GM18951 (cell line): Measurements from ENCODE around the gene LIN28A.

Experiments
- POLR2A ChIP-seq: IDR thresholded peaks from 4 replicates; pipeline ENCODE4 v1.6.1; 2011; ENCODE audit warnings: mild to moderate bottlenecking; ENCODE audit not compliant: insufficient read length, insufficient read depth; ENCODE audit errors: extremely low read depth
- in situ Hi-C: fragments of 300-500 bp; cut with MboI; formaldehyde crosslinking; loops from one replicate; pipeline ENCODE4 v1.12.0; 2022; ENCODE audit warnings: low sequenced_read_pairs, mixed read lengths, inconsistent platforms; ENCODE audit not compliant: unreplicated experiment

The LIN28A gene

DNA sequence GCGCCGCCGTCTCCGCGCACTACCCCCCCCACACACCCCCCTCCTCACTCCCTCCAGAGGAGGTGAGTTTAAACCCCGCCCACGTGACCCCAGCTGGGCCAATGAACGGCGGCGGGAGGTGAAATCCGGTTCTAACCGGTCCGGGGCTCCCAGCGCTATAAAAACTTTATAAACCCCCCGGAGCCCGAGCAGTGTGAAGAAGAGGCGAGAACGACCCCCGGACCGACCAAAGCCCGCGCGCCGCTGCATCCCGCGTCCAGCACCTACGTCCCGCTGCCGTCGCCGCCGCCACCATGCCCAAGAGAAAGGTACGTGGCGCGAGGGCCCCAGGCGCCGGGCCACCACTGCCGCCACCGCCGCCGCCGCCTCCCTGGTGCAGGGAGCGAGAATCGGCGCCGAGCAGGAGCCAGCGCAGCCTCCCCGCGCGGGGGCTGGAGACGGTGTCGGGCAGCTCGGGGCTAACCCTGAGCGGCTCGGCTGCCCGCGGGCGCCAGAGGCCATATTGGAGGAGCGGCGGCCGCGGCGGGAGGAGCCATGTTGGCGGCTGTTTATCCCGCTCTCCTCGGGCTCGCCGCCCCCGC, 61.8 kb downstream of the LIN28A start, which contains the start of gene HMGN2:
Gene HMGN2, plus strand, starts transcription at position 121 of the 581 bp plus-strand sequence. Its CDS starts 173 bp downstream, at position 294.
- in situ Hi-C loops, result no loop called here
- TF ChIP-seq POLR2A, result peak; percentile 91

- TF ChIP-seq POLR2A, result no peak
- in situ Hi-C loops, result no loop called here
Measured at GRCh38 chr1:26472901-26473845, 62.6 kb downstream of the LIN28A start.

DNA sequence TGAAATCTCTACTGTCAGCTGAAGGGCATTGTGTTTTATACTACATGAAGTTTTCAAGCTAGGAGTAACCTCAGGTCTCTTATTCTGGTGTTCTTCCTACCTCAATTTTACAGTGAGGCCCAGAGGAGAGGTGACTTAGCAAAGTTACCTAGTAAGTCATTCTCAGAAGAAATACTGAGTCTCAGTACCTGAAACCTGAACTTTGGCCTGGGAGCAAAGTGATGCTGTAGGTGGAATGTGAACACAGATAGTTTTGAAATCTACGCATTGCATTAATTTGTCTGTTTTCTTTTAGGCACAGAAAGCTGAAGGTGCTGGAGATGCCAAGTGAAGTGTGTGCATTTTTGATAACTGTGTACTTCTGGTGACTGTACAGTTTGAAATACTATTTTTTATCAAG, 64.2 kb downstream of the LIN28A start:
- in situ Hi-C loops, result no loop called here

DNA sequence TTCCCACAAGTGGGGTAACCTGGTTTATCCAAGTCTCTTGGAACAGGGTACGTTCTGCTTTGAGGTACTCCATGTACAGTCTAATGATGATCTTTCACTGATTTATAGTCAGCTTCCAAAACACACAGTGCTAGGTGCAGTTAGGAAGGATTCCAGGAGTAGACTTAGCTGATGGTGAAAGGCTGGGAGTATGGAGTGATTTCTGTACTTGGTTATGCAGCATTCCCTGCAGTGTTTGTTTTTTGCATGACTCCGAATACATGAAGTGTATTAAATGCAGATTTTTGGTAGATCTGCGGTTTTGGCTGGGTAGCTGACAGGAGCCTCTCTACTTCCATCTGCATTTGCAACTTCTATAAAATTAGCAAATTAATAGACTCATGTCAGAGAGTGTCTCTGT, 65.4 kb downstream of the LIN28A start:
- in situ Hi-C loops, result no loop called here
- TF ChIP-seq POLR2A, result no peak

More for the DNA sequence above, 64.2 kb downstream of the LIN28A start:
- TF ChIP-seq POLR2A, result no peak

DNA sequence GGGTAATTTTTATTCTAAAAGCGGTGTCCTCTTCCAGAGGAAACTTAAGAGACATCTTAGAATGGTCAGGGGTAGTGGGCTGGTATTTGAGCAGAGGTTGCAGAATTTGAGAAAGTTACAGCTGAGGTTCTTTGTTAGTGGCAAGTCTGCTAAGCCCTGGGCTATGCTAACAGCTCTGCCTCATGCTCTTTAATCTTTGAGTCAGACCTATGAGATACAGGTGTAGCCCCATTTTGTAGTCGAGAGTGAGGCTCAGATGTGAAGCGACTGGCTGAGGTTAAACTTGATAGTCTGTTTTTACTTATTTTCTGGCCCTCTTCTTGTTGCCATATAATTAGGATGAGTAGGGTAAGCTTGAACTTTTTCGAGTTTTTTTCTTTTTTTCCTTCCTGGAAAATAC, 66.3 kb downstream of the LIN28A start:
- in situ Hi-C loops, result no loop called here
- TF ChIP-seq POLR2A, result no peak

DNA sequence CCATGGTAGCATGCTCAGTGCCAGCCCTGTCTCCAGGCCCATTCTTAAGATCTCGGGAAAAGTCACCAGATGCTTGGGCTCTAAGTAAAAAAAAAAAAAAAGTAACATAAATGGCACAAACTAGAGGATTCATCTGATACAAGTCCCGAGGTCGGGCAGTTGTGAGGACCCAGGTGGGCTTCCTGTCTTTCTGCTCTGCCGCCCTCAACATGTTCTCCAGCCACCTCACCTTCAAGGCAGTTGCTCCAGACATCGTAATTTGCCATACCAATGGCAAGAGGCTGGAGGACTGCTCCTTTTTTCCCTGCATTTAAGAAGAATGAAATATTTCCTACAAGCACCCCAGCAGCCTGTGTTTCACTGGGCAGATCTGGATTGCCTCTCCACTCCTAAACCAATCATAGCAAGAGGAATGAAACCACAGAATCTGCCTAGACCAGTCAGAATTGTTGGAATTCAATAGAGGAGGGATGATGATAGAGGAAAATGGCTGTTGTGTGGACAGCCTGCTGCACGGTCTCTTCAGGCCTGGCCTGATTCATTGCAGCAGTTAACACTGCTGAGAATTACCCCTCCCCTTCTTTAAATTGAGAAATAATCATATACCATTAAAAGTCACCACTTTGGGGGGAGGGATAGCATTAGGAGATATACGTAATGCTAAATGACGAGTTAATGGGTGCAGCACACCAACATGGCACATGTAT, 67.0 kb downstream of the LIN28A start:
- no peak for TF ChIP-seq POLR2A
- in situ Hi-C loops, result no loop called here

DNA sequence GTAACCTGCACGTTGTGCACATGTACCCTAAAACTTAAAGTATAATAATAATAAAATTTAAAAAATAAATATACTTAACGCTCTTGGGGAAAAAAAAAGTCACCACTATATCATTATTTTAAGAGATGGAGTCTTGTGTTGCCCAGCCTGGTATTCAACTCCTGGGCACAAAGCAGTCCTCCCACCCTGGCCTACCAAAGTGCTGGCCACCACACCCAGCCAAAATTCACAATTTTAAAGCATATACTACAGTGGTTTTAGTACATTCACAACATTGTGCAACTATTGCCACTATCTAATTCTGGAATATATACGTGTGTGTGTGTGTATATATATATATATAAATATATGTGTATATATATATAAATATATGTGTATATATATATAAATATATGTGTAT, 67.5 kb downstream of the LIN28A start:
- TF ChIP-seq POLR2A, result no peak
- in situ Hi-C loops, result no loop called here

DNA sequence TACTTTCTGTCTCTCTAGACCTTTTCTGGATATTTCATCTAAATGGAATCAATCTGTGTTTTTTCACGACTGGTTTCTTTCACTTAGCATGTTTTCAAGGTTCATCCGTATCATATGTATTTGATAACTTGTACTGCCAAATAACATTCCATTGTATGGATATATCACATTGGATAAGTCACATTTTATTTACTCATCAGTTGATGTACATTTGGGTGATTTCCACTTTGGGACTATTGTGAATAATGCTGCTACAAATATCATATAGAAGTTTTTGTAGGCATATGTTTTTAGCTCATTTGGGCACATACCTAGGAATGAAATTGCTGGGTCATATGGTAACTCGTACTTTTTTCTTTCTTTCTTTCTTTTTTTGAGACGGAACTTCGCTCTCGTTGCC, 68.4 kb downstream of the LIN28A start:
- no peak for TF ChIP-seq POLR2A
- in situ Hi-C loops, result no loop called here
